ENCODE results near the gene RAB11FIP5.

Gene RAB11FIP5

GRCh38 chr2:73078457-73079411 is 34.0 kb downstream of the RAB11FIP5 start:
- TF ChIP-seq CTCF (IDR thresholded peaks at IDR 0.05; ENCODE audit: control insufficient read depth, extremely low read depth, insufficient read depth), result no peak
- no peak for DNase-seq (ENCODE audit: low read depth)
- no peak overlapping the region for H3K4me3 ChIP-seq (ENCODE audit: low read depth, low read length)

- no peak for DNase-seq (ENCODE audit: low read depth)
- TF ChIP-seq CTCF (IDR thresholded peaks at IDR 0.05; ENCODE audit: control insufficient read depth, extremely low read depth, insufficient read depth), result no peak
- H3K4me3 ChIP-seq (ENCODE audit: low read depth, low read length), result no peak overlapping the region
These were observed 35.3 kb downstream of the RAB11FIP5 start for GRCh38 chr2:73077424-73077795.

- H3K4me3 ChIP-seq (ENCODE audit: low read depth, low read length), result no peak overlapping the region
- no peak for DNase-seq (ENCODE audit: low read depth)
- no peak for TF ChIP-seq CTCF (IDR thresholded peaks at IDR 0.05; ENCODE audit: control insufficient read depth, extremely low read depth, insufficient read depth)
These were observed 35.9 kb downstream of the RAB11FIP5 start for GRCh38 chr2:73076701-73077423.

GRCh38 chr2:73075477-73076373 is 37.0 kb downstream of the RAB11FIP5 start:
- no peak overlapping the region for H3K4me3 ChIP-seq (ENCODE audit: low read depth, low read length)
- DNase-seq (ENCODE audit: low read depth), result peak; percentile 67
- no peak for TF ChIP-seq CTCF (IDR thresholded peaks at IDR 0.05; ENCODE audit: control insufficient read depth, extremely low read depth, insufficient read depth)

DNA sequence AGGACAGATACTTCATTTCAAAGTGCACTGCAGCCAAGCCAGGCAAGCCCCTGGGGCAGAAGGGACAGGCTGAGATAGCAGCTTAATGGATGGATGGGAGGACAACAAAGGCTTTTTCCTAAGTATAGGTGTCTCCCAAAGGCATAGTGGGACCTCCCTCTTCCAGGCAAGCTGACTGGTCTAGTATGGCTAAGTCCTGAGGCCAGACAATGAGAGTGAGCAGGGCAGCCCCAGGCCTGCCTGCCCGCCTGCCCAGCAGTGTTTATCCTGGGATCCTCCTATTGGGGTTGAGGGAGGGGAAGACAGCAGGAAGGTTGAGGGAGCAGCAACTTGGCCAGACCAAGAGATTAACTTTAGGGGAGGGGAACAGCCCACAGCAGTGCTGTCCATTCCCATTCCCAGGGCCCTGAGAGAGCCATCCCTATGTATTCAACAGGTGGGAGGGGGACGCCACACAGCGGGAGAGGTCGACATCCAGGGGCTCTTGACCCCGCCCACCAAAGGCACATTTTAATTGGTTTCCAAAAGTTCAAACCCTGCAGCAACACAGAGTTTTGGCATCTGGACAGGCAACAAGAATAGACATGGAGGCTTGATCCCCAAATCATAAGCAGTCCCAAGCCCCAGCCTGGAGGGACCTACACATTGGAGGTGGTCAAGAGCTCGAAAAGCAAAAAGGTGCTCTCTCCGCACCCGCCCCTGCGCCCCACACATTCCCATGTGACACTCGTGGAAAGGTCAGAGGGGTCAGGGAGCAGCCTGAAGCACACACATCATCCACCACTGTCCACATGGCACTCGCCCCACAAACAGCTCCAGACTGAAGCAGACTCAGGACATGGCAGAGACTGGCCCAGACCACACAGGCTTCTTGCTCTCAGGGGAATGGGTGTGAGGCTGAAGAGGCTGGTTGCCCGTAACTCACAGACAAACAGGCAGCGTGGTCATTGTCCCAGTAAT is 38.4 kb downstream of the RAB11FIP5 start:
- no peak for TF ChIP-seq CTCF (IDR thresholded peaks at IDR 0.05; ENCODE audit: control insufficient read depth, extremely low read depth, insufficient read depth)
- DNase-seq (ENCODE audit: low read depth), result no peak
- no peak overlapping the region for H3K4me3 ChIP-seq (ENCODE audit: low read depth, low read length)

Data from LNCaP clone FGC (cell line).